WI38 (cell line): ENCODE data around the gene TMEM132C.

ENCODE experiments used
- H3K4me3 ChIP-seq: 2 replicates; pipeline ENCODE4 v1.5.1; 2011; ENCODE audit warnings: low read depth, mild to moderate bottlenecking, control low read depth, low read length
- TF ChIP-seq, protein P1 (sequence below): IDR thresholded peaks from 2 replicates; pipeline ENCODE4 v1.5.1; 2012; ENCODE audit warnings: low read depth, mild to moderate bottlenecking, control low read depth, low read length

Gene TMEM132C

DNA sequence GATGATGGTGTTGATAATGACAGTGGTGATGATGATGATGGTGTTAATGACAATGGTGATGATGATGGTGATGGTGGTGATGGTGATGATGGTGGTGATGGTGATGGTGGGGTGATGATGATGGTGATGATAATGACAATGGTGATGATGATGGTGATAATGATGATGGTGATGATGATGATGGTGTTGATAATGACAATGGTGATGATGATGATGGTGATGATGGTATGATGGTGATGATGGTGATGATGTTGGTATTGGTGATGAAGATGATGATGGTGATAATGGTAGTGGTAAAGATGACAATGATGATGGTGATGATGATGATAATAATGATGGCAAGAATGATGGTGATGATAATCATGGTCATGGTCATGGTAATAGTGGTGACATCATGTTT, 372.1 kb downstream of the TMEM132C start:
- TF ChIP-seq, protein P1, sequence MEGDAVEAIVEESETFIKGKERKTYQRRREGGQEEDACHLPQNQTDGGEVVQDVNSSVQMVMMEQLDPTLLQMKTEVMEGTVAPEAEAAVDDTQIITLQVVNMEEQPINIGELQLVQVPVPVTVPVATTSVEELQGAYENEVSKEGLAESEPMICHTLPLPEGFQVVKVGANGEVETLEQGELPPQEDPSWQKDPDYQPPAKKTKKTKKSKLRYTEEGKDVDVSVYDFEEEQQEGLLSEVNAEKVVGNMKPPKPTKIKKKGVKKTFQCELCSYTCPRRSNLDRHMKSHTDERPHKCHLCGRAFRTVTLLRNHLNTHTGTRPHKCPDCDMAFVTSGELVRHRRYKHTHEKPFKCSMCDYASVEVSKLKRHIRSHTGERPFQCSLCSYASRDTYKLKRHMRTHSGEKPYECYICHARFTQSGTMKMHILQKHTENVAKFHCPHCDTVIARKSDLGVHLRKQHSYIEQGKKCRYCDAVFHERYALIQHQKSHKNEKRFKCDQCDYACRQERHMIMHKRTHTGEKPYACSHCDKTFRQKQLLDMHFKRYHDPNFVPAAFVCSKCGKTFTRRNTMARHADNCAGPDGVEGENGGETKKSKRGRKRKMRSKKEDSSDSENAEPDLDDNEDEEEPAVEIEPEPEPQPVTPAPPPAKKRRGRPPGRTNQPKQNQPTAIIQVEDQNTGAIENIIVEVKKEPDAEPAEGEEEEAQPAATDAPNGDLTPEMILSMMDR = no peak
- H3K4me3 ChIP-seq = no peak overlapping the region

DNA sequence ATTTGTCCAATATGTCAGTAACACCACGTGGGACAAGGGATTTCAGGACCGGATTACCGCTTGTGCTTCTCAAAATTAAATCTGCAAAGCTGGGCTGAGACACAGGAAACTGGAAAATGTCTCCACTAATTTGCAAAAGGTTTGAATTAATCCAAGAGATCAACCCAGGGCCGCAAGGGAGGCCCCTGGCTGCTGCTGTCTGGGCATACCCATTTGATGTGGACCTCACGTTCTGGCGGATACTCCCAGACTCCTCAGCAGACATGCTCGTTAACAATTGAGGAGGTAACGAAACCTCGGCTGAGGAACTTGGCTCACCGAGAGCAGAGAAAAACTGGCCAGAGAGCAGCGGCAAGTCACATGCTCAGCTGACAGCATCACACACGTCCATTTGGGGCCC, 376.2 kb downstream of the TMEM132C start:
- no peak overlapping the region for H3K4me3 ChIP-seq
- TF ChIP-seq, protein P1 = no peak

GRCh38 chr12:128644664-128645296, 377.8 kb downstream of the TMEM132C start:
- TF ChIP-seq, protein P1 = 0 out of 2 replicates have a peak, but pooled peaks have one; percentile 15
- no peak overlapping the region for H3K4me3 ChIP-seq

- no peak overlapping the region for H3K4me3 ChIP-seq
- TF ChIP-seq, protein P1 = no peak
These were observed 382.9 kb downstream of the TMEM132C start for GRCh38 chr12:128649902-128650301.

GRCh38 chr12:128652136-128652751, 385.3 kb downstream of the TMEM132C start:
- TF ChIP-seq, protein P1 = no peak
- no peak overlapping the region for H3K4me3 ChIP-seq

DNA sequence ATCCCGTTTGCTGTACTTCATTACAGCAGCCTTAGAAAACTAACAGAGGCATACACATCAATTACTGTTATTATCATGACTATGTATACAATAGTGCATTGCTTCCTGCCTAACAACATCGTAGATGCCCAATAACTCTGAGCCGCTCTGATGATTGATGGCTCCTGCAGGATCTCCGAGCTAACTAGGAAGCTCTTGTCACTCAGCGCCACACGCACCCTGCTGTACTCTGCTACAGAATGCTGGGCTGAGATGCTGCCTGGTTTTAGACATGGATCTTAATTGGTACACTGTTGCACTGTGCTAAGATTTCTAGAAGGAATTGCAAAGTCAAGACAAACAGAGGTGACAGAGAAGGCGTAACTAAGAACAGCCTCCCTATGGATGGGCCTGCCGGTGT, 387.5 kb downstream of the TMEM132C start:
- TF ChIP-seq, protein P1 = no peak
- no peak overlapping the region for H3K4me3 ChIP-seq

GRCh38 chr12:128657378-128657777, 390.4 kb downstream of the TMEM132C start:
- no peak overlapping the region for H3K4me3 ChIP-seq

More at GRCh38 chr12:128657378-128657777, 390.4 kb downstream of the TMEM132C start:
- TF ChIP-seq, protein P1 = no peak
